Measurements from ENCODE around the gene SBF2.

Gene SBF2

DNA sequence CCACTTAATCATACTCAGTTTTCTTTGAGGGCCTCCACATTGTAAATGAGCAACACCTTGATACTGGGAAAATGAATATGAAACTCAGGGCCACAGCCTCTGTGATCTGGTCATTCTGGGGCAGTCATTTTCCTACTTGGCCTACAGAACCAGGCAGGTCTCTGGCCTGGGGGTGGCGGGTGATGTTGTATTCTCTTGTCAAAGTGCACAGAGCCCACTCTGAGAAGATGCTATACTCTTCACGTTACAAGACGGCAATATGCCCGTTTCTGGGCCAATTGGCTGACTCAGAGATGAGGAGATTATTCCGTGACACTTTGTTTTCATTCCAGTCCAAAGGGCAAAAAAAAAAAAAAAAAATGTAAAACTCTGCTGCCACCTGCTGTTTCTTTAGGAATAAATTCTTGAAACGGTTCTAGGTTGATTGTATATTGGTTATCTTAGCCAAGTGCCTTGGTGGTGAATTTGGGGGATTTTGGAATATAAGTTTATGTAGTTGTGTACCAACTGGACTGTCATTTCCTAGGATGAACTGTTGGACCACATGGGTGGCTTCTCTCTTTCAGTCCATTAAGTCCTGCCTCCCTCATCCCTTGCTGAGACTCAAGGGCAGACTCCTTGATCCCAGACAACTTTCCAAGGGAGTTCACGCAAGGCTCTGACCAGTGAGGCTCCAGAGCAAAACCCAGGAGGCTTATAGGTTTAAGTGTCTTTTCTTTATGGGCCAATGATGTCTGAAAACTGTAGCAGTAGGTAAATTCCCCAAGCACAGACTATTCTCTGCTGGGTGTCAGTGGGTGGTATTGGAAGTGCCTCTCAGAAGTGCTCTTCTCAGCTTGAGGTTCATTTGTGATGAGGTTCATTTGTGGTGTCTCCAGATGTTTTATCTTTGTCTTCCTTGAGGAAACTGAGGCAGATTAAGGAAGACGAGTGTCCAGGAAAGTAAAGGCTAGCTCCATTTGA is 29.1 kb upstream of the SBF2 start:
- in situ Hi-C loops (cut with HindIII; ENCODE audit: low sequenced_read_pairs), result no loop called here
- TF ChIP-seq, protein P1, sequence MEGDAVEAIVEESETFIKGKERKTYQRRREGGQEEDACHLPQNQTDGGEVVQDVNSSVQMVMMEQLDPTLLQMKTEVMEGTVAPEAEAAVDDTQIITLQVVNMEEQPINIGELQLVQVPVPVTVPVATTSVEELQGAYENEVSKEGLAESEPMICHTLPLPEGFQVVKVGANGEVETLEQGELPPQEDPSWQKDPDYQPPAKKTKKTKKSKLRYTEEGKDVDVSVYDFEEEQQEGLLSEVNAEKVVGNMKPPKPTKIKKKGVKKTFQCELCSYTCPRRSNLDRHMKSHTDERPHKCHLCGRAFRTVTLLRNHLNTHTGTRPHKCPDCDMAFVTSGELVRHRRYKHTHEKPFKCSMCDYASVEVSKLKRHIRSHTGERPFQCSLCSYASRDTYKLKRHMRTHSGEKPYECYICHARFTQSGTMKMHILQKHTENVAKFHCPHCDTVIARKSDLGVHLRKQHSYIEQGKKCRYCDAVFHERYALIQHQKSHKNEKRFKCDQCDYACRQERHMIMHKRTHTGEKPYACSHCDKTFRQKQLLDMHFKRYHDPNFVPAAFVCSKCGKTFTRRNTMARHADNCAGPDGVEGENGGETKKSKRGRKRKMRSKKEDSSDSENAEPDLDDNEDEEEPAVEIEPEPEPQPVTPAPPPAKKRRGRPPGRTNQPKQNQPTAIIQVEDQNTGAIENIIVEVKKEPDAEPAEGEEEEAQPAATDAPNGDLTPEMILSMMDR (IDR thresholded peaks at IDR 0.05; ENCODE audit: low read depth, low read length), result peak; percentile 34
- DNase-seq (ENCODE audit: low read depth, low spot score), result peak; percentile 93
- H3K4me3 ChIP-seq (ENCODE audit: low read depth, low read length), result no peak overlapping the region

DNA sequence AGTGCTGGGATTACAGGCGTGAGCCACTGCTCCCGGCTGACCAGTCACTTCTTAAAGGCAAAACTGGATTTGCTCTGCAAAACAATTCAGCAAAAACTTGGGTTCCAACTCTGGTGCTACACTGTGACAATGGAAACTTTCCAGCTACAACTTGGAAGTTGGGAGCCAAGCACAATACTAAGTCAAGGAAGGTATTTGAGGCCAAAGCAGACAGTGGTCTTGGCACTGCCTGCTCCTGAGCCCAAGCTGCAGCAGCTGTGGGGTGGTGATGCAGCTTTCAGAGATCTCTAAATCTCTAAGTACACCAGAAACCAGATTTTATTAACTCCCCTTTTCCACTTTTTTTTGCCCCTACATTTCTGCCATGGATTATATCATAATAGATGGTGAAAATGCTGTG is 28.4 kb upstream of the SBF2 start:
- DNase-seq (ENCODE audit: low read depth, low spot score), result peak; percentile 30
- TF ChIP-seq, protein P1 (IDR thresholded peaks at IDR 0.05; ENCODE audit: low read depth, low read length), result no peak
- no peak overlapping the region for H3K4me3 ChIP-seq (ENCODE audit: low read depth, low read length)
- in situ Hi-C loops (cut with HindIII; ENCODE audit: low sequenced_read_pairs), result no loop called here

- in situ Hi-C loops (cut with HindIII; ENCODE audit: low sequenced_read_pairs), result no loop called here
- TF ChIP-seq, protein P1 (IDR thresholded peaks at IDR 0.05; ENCODE audit: low read depth, low read length), result no peak
- no peak for DNase-seq (ENCODE audit: low read depth, low spot score)
- H3K4me3 ChIP-seq (ENCODE audit: low read depth, low read length), result no peak overlapping the region
Measured at GRCh38 chr11:10320736-10321465, 26.9 kb upstream of the SBF2 start.

- no peak for DNase-seq (ENCODE audit: low read depth, low spot score)
- no peak overlapping the region for H3K4me3 ChIP-seq (ENCODE audit: low read depth, low read length)
- TF ChIP-seq, protein P1 (IDR thresholded peaks at IDR 0.05; ENCODE audit: low read depth, low read length), result no peak
- in situ Hi-C loops (cut with HindIII; ENCODE audit: low sequenced_read_pairs), result no loop called here
Measured at GRCh38 chr11:10319702-10320558, 25.9 kb upstream of the SBF2 start.

DNA sequence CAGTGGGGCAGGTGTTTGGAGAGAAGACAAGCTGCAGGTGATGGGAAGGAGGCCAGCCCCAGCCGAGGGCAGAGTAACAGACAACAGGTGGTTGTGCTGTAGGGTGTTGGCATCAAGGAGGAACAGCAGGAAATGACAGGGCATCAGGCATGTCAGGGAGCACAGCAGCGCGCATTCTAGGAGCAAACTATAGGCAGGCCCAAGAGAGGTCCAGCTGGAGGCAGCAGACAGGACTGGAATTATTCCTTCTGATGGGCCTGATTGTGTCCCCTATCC is 24.4 kb upstream of the SBF2 start:
- H3K4me3 ChIP-seq (ENCODE audit: low read depth, low read length), result no peak overlapping the region
- no peak for DNase-seq (ENCODE audit: low read depth, low spot score)
- in situ Hi-C loops (cut with HindIII; ENCODE audit: low sequenced_read_pairs), result no loop called here
- TF ChIP-seq, protein P1 (IDR thresholded peaks at IDR 0.05; ENCODE audit: low read depth, low read length), result no peak

All from astrocyte of the spinal cord (primary cell).